ENCODE data around the gene LGALS9. TPM values are rescaled to one million over a fixed set of nuclear protein-coding genes. Genes with fewer than 3 reads are reported as not detected.
"Not testable (repeated sequence)": the region's sequence is repeated elsewhere in the genome, so short reads cannot be mapped to it uniquely, and the experiment has no call there.

The LGALS9 gene
- polyA plus RNA-seq, 2 donors: 25.5 to 29.5 TPM

GRCh38 chr17:27633312-27634025 lies 2.5 kb downstream of the LGALS9 start:
- Histone ChIP-seq H3K27me3 (ENCODE audit: control insufficient read depth in 1 of 2, insufficient read depth in 2 of 2, low read length in 2 of 2) (no peaks in the 10 kb centered on the region), H3K27ac (ENCODE audit: low read depth in 2 of 2, low read length in 1 of 2) (peak overlapping the region; percentile 34 to 57), H3K36me3 (ENCODE audit: control insufficient read depth in 2 of 2, insufficient read depth in 2 of 2, low read length in 1 of 2) (peaks cover 0 to under 1% of the 10 kb centered on the region in 2 donors), H3K9me3 (ENCODE audit: control insufficient read depth in 2 of 2, insufficient read depth in 1 of 2, low read depth in 1 of 2, low read length in 1 of 2) (no peaks in the 10 kb centered on the region), H3K4me1 (ENCODE audit: control insufficient read depth in 2 of 2, insufficient read depth in 2 of 2, low read length in 1 of 2) (peaks cover 4 to 14% of the 10 kb centered on the region in 2 donors), H3K4me3 (ENCODE audit: low read depth in 1 of 2, low read length in 2 of 2) (no peak overlapping the region)
- 42 to 44% methylated on average over 14 of the region's 14 CpGs for WGBS, 2 donors

GRCh38 chr17:27634026-27634335 lies 3.0 kb downstream of the LGALS9 start:
- Histone ChIP-seq H3K4me1 (ENCODE audit: control insufficient read depth in 2 of 2, insufficient read depth in 2 of 2, low read length in 1 of 2) (peaks cover 4 to 14% of the 10 kb centered on the region in 2 donors), H3K27me3 (ENCODE audit: control insufficient read depth in 1 of 2, insufficient read depth in 2 of 2, low read length in 2 of 2) (no peaks in the 10 kb centered on the region), H3K4me3 (ENCODE audit: low read depth in 1 of 2, low read length in 2 of 2) (no peak overlapping the region), H3K9me3 (ENCODE audit: control insufficient read depth in 2 of 2, insufficient read depth in 1 of 2, low read depth in 1 of 2, low read length in 1 of 2) (no peaks in the 10 kb centered on the region), H3K36me3 (ENCODE audit: control insufficient read depth in 2 of 2, insufficient read depth in 2 of 2, low read length in 1 of 2) (peaks cover 0 to under 1% of the 10 kb centered on the region in 2 donors), H3K27ac (ENCODE audit: low read depth in 2 of 2, low read length in 1 of 2) (peak overlapping the region in 1 of 2 donors; percentile 34)
- 77 to 94% methylated on average over 1 of the region's 1 CpG for WGBS, 2 donors

GRCh38 chr17:27634776-27635175 lies 3.8 kb downstream of the LGALS9 start:
- Histone ChIP-seq H3K9me3 (ENCODE audit: control insufficient read depth in 2 of 2, insufficient read depth in 1 of 2, low read depth in 1 of 2, low read length in 1 of 2) (no peaks in the 10 kb centered on the region), H3K27me3 (ENCODE audit: control insufficient read depth in 1 of 2, insufficient read depth in 2 of 2, low read length in 2 of 2) (no peaks in the 10 kb centered on the region), H3K4me1 (ENCODE audit: control insufficient read depth in 2 of 2, insufficient read depth in 2 of 2, low read length in 1 of 2) (peaks cover 4 to 14% of the 10 kb centered on the region in 2 donors), H3K27ac (ENCODE audit: low read depth in 2 of 2, low read length in 1 of 2) (no peak overlapping the region), H3K36me3 (ENCODE audit: control insufficient read depth in 2 of 2, insufficient read depth in 2 of 2, low read length in 1 of 2) (peaks cover 0 to 3% of the 10 kb centered on the region in 2 donors), H3K4me3 (ENCODE audit: low read depth in 1 of 2, low read length in 2 of 2) (no peak overlapping the region)
- WGBS, 2 donors: 81 to 86% methylated on average over 2 of the region's 2 CpGs

GRCh38 chr17:27635275-27635823 lies 4.4 kb downstream of the LGALS9 start:
- Histone ChIP-seq H3K4me3 (ENCODE audit: low read depth in 1 of 2, low read length in 2 of 2) (no peak overlapping the region), H3K9me3 (ENCODE audit: control insufficient read depth in 2 of 2, insufficient read depth in 1 of 2, low read depth in 1 of 2, low read length in 1 of 2) (no peaks in the 10 kb centered on the region), H3K27ac (ENCODE audit: low read depth in 2 of 2, low read length in 1 of 2) (no peak overlapping the region), H3K36me3 (ENCODE audit: control insufficient read depth in 2 of 2, insufficient read depth in 2 of 2, low read length in 1 of 2) (peaks cover 0 to 3% of the 10 kb centered on the region in 2 donors), H3K27me3 (ENCODE audit: control insufficient read depth in 1 of 2, insufficient read depth in 2 of 2, low read length in 2 of 2) (no peaks in the 10 kb centered on the region), H3K4me1 (ENCODE audit: control insufficient read depth in 2 of 2, insufficient read depth in 2 of 2, low read length in 1 of 2) (peaks cover 4 to 14% of the 10 kb centered on the region in 2 donors)
- WGBS, 2 donors: 65 to 73% methylated on average over 6 of the region's 6 CpGs

GRCh38 chr17:27636005-27636520 lies 5.1 kb downstream of the LGALS9 start:
- H3K4me1 ChIP-seq (ENCODE audit: control insufficient read depth in 2 of 2, insufficient read depth in 2 of 2, low read length in 1 of 2): peaks cover 4 to 14% of the 10 kb centered on the region in 2 donors
- not testable (repeated sequence) for H3K27ac ChIP-seq (ENCODE audit: low read depth in 2 of 2, low read length in 1 of 2); H3K36me3 ChIP-seq (ENCODE audit: control insufficient read depth in 2 of 2, insufficient read depth in 2 of 2, low read length in 1 of 2); H3K4me3 ChIP-seq (ENCODE audit: low read depth in 1 of 2, low read length in 2 of 2); H3K9me3 ChIP-seq (ENCODE audit: control insufficient read depth in 2 of 2, insufficient read depth in 1 of 2, low read depth in 1 of 2, low read length in 1 of 2); H3K27me3 ChIP-seq (ENCODE audit: control insufficient read depth in 1 of 2, insufficient read depth in 2 of 2, low read length in 2 of 2)
- 78% methylated on average over 3 of the region's 3 CpGs for WGBS, 2 donors

GRCh38 chr17:27637818-27638217 lies 6.8 kb downstream of the LGALS9 start:
- not testable (repeated sequence) for H3K36me3 ChIP-seq (ENCODE audit: control insufficient read depth in 2 of 2, insufficient read depth in 2 of 2, low read length in 1 of 2); H3K9me3 ChIP-seq (ENCODE audit: control insufficient read depth in 2 of 2, insufficient read depth in 1 of 2, low read depth in 1 of 2, low read length in 1 of 2); H3K4me1 ChIP-seq (ENCODE audit: control insufficient read depth in 2 of 2, insufficient read depth in 2 of 2, low read length in 1 of 2); H3K4me3 ChIP-seq (ENCODE audit: low read depth in 1 of 2, low read length in 2 of 2); H3K27ac ChIP-seq (ENCODE audit: low read depth in 2 of 2, low read length in 1 of 2); H3K27me3 ChIP-seq (ENCODE audit: control insufficient read depth in 1 of 2, insufficient read depth in 2 of 2, low read length in 2 of 2)
- WGBS, 2 donors: 95 to 97% methylated on average over 7 of the region's 7 CpGs

- H3K4me3 ChIP-seq (ENCODE audit: low read depth in 1 of 2, low read length in 2 of 2); H3K36me3 ChIP-seq (ENCODE audit: control insufficient read depth in 2 of 2, insufficient read depth in 2 of 2, low read length in 1 of 2); H3K9me3 ChIP-seq (ENCODE audit: control insufficient read depth in 2 of 2, insufficient read depth in 1 of 2, low read depth in 1 of 2, low read length in 1 of 2); H3K4me1 ChIP-seq (ENCODE audit: control insufficient read depth in 2 of 2, insufficient read depth in 2 of 2, low read length in 1 of 2); H3K27ac ChIP-seq (ENCODE audit: low read depth in 2 of 2, low read length in 1 of 2); H3K27me3 ChIP-seq (ENCODE audit: control insufficient read depth in 1 of 2, insufficient read depth in 2 of 2, low read length in 2 of 2): not testable (repeated sequence)
- 83 to 94% methylated on average over 1 of the region's 5 CpGs for WGBS, 2 donors
Observed at GRCh38 chr17:27638415-27638914, 7.5 kb downstream of the LGALS9 start.

- H3K27me3 ChIP-seq (ENCODE audit: control insufficient read depth in 1 of 2, insufficient read depth in 2 of 2, low read length in 2 of 2): no peaks in the 10 kb centered on the region
- H3K27ac ChIP-seq (ENCODE audit: low read depth in 2 of 2, low read length in 1 of 2): no peak overlapping the region
- 83 to 86% methylated on average over 4 of the region's 4 CpGs for WGBS, 2 donors
- no peak overlapping the region for H3K4me3 ChIP-seq (ENCODE audit: low read depth in 1 of 2, low read length in 2 of 2)
- H3K9me3 ChIP-seq (ENCODE audit: control insufficient read depth in 2 of 2, insufficient read depth in 1 of 2, low read depth in 1 of 2, low read length in 1 of 2): no peaks in the 10 kb centered on the region
- peaks cover 0 to 9% of the 10 kb centered on the region in 2 donors for H3K4me1 ChIP-seq (ENCODE audit: control insufficient read depth in 2 of 2, insufficient read depth in 2 of 2, low read length in 1 of 2)
- H3K36me3 ChIP-seq (ENCODE audit: control insufficient read depth in 2 of 2, insufficient read depth in 2 of 2, low read length in 1 of 2): peaks cover 0 to 3% of the 10 kb centered on the region in 2 donors
Observed at GRCh38 chr17:27640790-27641189, 9.8 kb downstream of the LGALS9 start.

- 48 to 67% methylated on average over 9 of the region's 9 CpGs for WGBS, 2 donors
- Histone ChIP-seq H3K9me3 (ENCODE audit: control insufficient read depth in 2 of 2, insufficient read depth in 1 of 2, low read depth in 1 of 2, low read length in 1 of 2) (no peaks in the 10 kb centered on the region), H3K36me3 (ENCODE audit: control insufficient read depth in 2 of 2, insufficient read depth in 2 of 2, low read length in 1 of 2) (peaks cover 0 to 2% of the 10 kb centered on the region in 2 donors), H3K4me1 (ENCODE audit: control insufficient read depth in 2 of 2, insufficient read depth in 2 of 2, low read length in 1 of 2) (peaks cover 0 to 9% of the 10 kb centered on the region in 2 donors), H3K4me3 (ENCODE audit: low read depth in 1 of 2, low read length in 2 of 2) (no peak overlapping the region), H3K27ac (ENCODE audit: low read depth in 2 of 2, low read length in 1 of 2) (peak overlapping the region in 1 of 2 donors; percentile 47), H3K27me3 (ENCODE audit: control insufficient read depth in 1 of 2, insufficient read depth in 2 of 2, low read length in 2 of 2) (no peaks in the 10 kb centered on the region)
Observed at GRCh38 chr17:27644586-27644985, 13.6 kb downstream of the LGALS9 start.

GRCh38 chr17:27645621-27646020 lies 14.6 kb downstream of the LGALS9 start:
- not testable (repeated sequence) for H3K27ac ChIP-seq (ENCODE audit: low read depth in 2 of 2, low read length in 1 of 2); H3K4me3 ChIP-seq (ENCODE audit: low read depth in 1 of 2, low read length in 2 of 2); H3K9me3 ChIP-seq (ENCODE audit: control insufficient read depth in 2 of 2, insufficient read depth in 1 of 2, low read depth in 1 of 2, low read length in 1 of 2); H3K27me3 ChIP-seq (ENCODE audit: control insufficient read depth in 1 of 2, insufficient read depth in 2 of 2, low read length in 2 of 2); H3K4me1 ChIP-seq (ENCODE audit: control insufficient read depth in 2 of 2, insufficient read depth in 2 of 2, low read length in 1 of 2); H3K36me3 ChIP-seq (ENCODE audit: control insufficient read depth in 2 of 2, insufficient read depth in 2 of 2, low read length in 1 of 2)
- 82 to 97% methylated on average over 2 to 3 of the region's 10 CpGs for WGBS, 2 donors
